Esophagus muscularis mucosa (tissue), 4 donors: Measurements from ENCODE around the gene FYCO1. TPM values are rescaled to one million over a fixed set of nuclear protein-coding genes. Genes with fewer than 3 reads are reported as not detected.

Experiments
- DNase-seq: peaks from one replicate; pipeline ENCODE4 v3.0.0-alpha.2; 2017; ENCODE audit errors: extremely low spot score
- H3K27ac ChIP-seq, 4 donors: fragments of 200-600 bp; sonication (generic); replicated peaks in 1 of 4; 1 replicate in 3 of 4; 2 replicates in 1 of 4; pipeline ENCODE4 v1.5.1; 2016 to 2019; ENCODE audit warnings: mild to moderate bottlenecking in 1 of 4
- H3K27me3 ChIP-seq, 4 donors: fragments of 200-600 bp; sonication (generic); one replicate each; pipeline versions ENCODE4 v1.5.1 to v1.6.0; 2016 to 2019
- H3K36me3 ChIP-seq, 4 donors: fragments of 200-600 bp; sonication (generic); one replicate each; pipeline ENCODE4 v1.5.1; 2016 to 2019
- H3K4me1 ChIP-seq, 4 donors: fragments of 200-600 bp; sonication (generic); one replicate each; pipeline ENCODE4 v1.5.1; 2016 to 2019
- H3K4me3 ChIP-seq, 4 donors: fragments of 200-600 bp; sonication (generic); 1 replicate in 2 of 4; 2 replicates in 2 of 4; pipeline ENCODE4 v1.5.1; 2016 to 2019; ENCODE audit warnings: mild to moderate bottlenecking in 4 of 4, moderate library complexity in 1 of 4
- H3K9me3 ChIP-seq, 4 donors: fragments of 200-600 bp; sonication (generic); 1 replicate in 3 of 4; 2 replicates in 1 of 4; pipeline ENCODE4 v1.5.1; 2016 to 2019
- EP300 ChIP-seq: sonication (generic); formaldehyde crosslinking; IDR thresholded peaks from one replicate; pipeline ENCODE4 v1.6.1; 2017; ENCODE audit warnings: antibody characterized with exemption
- POLR2A ChIP-seq: fragments of 450-650 bp; IDR thresholded peaks from one replicate; pipeline ENCODE4 v1.6.1; 2017; ENCODE audit warnings: antibody characterized with exemption, moderate library complexity, mild to moderate bottlenecking, low read depth
- POLR2AphosphoS5 ChIP-seq, 2 donors: sonication (generic); formaldehyde crosslinking; IDR thresholded peaks; one replicate each; pipeline ENCODE4 v1.6.1; 2017; ENCODE audit warnings: antibody characterized with exemption in 2 of 2
- WGBS: methylation state at CpG from one replicate; pipeline ENCODE4 v1.1.5; 2018; 5-methylcytosine and 5-hydroxymethylcytosine counted together
- intact Hi-C: fragments of 100-400 bp; cut with DNase I; formaldehyde crosslinking; loops from one replicate; pipeline ENCODE4 v1.15.1; 2023
- total RNA-seq, 4 donors: library from RNA; depleted of rRNA; stranded (reverse); fragments of >200 nt; gene quantifications; one replicate each; pipeline versions ENCODE4 v1.1.0 to v1.2.1, GENCODE V29; 2016
- TF ChIP-seq, protein P1 (sequence below), 3 experiments: fragments of 200-600 bp in 2 of 3; fragments of 450-650 bp in 1 of 3; sonication (generic) in 2 of 3; IDR thresholded peaks; one replicate each; pipeline ENCODE4 v1.5.1; 2017 to 2019; ENCODE audit warnings: antibody characterized with exemption in 3 of 3, mild to moderate bottlenecking in 2 of 3, moderate library complexity in 1 of 3

The FYCO1 gene
- total RNA-seq, 4 donors from 2014 or later, result 64.1 to 122 (median 93.8) TPM

GRCh38 chr3:46021516-46021915 lies 25.9 kb upstream of the FYCO1 start:
- H3K36me3 ChIP-seq, result no peaks in the 10 kb centered on the region
- no peak overlapping the region for H3K27ac ChIP-seq
- H3K9me3 ChIP-seq, result no peaks in the 10 kb centered on the region
- no peak for TF ChIP-seq EP300
- no peak for TF ChIP-seq POLR2A
- TF ChIP-seq, protein P1, sequence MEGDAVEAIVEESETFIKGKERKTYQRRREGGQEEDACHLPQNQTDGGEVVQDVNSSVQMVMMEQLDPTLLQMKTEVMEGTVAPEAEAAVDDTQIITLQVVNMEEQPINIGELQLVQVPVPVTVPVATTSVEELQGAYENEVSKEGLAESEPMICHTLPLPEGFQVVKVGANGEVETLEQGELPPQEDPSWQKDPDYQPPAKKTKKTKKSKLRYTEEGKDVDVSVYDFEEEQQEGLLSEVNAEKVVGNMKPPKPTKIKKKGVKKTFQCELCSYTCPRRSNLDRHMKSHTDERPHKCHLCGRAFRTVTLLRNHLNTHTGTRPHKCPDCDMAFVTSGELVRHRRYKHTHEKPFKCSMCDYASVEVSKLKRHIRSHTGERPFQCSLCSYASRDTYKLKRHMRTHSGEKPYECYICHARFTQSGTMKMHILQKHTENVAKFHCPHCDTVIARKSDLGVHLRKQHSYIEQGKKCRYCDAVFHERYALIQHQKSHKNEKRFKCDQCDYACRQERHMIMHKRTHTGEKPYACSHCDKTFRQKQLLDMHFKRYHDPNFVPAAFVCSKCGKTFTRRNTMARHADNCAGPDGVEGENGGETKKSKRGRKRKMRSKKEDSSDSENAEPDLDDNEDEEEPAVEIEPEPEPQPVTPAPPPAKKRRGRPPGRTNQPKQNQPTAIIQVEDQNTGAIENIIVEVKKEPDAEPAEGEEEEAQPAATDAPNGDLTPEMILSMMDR (IDR thresholded peaks at IDR 0.05), result no peak
- no peak for TF ChIP-seq POLR2AphosphoS5 (IDR thresholded peaks at IDR 0.05)
- intact Hi-C loops, result no loop called here
- DNase-seq, result peak; percentile 74
- H3K27me3 ChIP-seq, result no peaks in the 10 kb centered on the region
- no peak overlapping the region for H3K4me3 ChIP-seq
- no peaks in the 10 kb centered on the region for H3K4me1 ChIP-seq
- 100% methylated on average over 8 of the region's 8 CpGs for WGBS

- TF ChIP-seq EP300 (no peak), POLR2A (no peak), POLR2AphosphoS5 (IDR thresholded peaks at IDR 0.05) (no peak)
- TF ChIP-seq, protein P1 (IDR thresholded peaks at IDR 0.05), result no peak
- DNase-seq, result peak; percentile 75
- Histone ChIP-seq H3K27ac (no peak overlapping the region), H3K27me3 (no peaks in the 10 kb centered on the region), H3K36me3 (no peaks in the 10 kb centered on the region), H3K9me3 (no peaks in the 10 kb centered on the region), H3K4me1 (no peaks in the 10 kb centered on the region), H3K4me3 (no peak overlapping the region)
- 96% methylated on average over 36 of the region's 37 CpGs for WGBS
- intact Hi-C loops, result no loop called here
Measured at GRCh38 chr3:46020766-46021510, 25.3 kb upstream of the FYCO1 start.

- intact Hi-C loops, result no loop called here
- TF ChIP-seq POLR2A (no peak), EP300 (no peak), POLR2AphosphoS5 (IDR thresholded peaks at IDR 0.05) (no peak)
- TF ChIP-seq, protein P1 (IDR thresholded peaks at IDR 0.05), result no peak
- WGBS, result 100% methylated on average over 1 of the region's 1 CpG
- no peaks in the 10 kb centered on the region for H3K4me1 ChIP-seq
- no peaks in the 10 kb centered on the region for H3K9me3 ChIP-seq
- H3K27ac ChIP-seq, result no peak overlapping the region
- H3K36me3 ChIP-seq, result no peaks in the 10 kb centered on the region
- no peak overlapping the region for H3K4me3 ChIP-seq
- DNase-seq, result peak; percentile 60
- H3K27me3 ChIP-seq, result no peaks in the 10 kb centered on the region
Measured at GRCh38 chr3:46019707-46020106, 24.1 kb upstream of the FYCO1 start.

GRCh38 chr3:46017720-46018119 lies 22.1 kb upstream of the FYCO1 start:
- intact Hi-C loops, result no loop called here
- H3K9me3 ChIP-seq, result no peaks in the 10 kb centered on the region
- no peak for TF ChIP-seq POLR2A
- TF ChIP-seq EP300, result no peak
- TF ChIP-seq, protein P1 (IDR thresholded peaks at IDR 0.05), result no peak
- no peak for TF ChIP-seq POLR2AphosphoS5 (IDR thresholded peaks at IDR 0.05)
- no peaks in the 10 kb centered on the region for H3K4me1 ChIP-seq
- no peak overlapping the region for H3K4me3 ChIP-seq
- no peaks in the 10 kb centered on the region for H3K27me3 ChIP-seq
- DNase-seq, result peak; percentile 7
- no peak overlapping the region for H3K27ac ChIP-seq
- WGBS, result 69% methylated on average over 2 of the region's 2 CpGs
- H3K36me3 ChIP-seq, result no peaks in the 10 kb centered on the region
